NCI-H2196 treated with DMSO at 0.1 percent for 48 hours (cell line): ENCODE results near the gene PCBD1.
"Not testable (repeated sequence)": the region's sequence is repeated elsewhere in the genome, so short reads cannot be mapped to it uniquely, and the experiment has no call there.

ENCODE experiments used
- DNase-seq: peaks from one replicate; lab custom pipeline; 2025; ENCODE audit not compliant: unreplicated experiment; lab: John Stamatoyannopoulos, UW

Gene PCBD1

GRCh38 chr10:70866424-70866823 lies 21.9 kb downstream of the PCBD1 start:
- no peak for DNase-seq

GRCh38 chr10:70864935-70865334 lies 23.4 kb downstream of the PCBD1 start:
- DNase-seq: no peak

- no peak for DNase-seq
These were observed 24.8 kb downstream of the PCBD1 start for GRCh38 chr10:70863470-70864160.

- DNase-seq: not testable (repeated sequence)
These were observed 26.7 kb downstream of the PCBD1 start for GRCh38 chr10:70861495-70862197.

- no peak for DNase-seq
These were observed 29.6 kb downstream of the PCBD1 start for GRCh38 chr10:70858759-70859158.

GRCh38 chr10:70856454-70856853 lies 31.9 kb downstream of the PCBD1 start:
- DNase-seq: no peak

GRCh38 chr10:70853457-70853856 lies 34.9 kb downstream of the PCBD1 start:
- no peak for DNase-seq

- DNase-seq: no peak
These were observed 35.3 kb downstream of the PCBD1 start for GRCh38 chr10:70853038-70853437.

- no peak for DNase-seq
These were observed 36.5 kb downstream of the PCBD1 start for GRCh38 chr10:70851597-70852475.

- DNase-seq: no peak
These were observed 38.3 kb downstream of the PCBD1 start for GRCh38 chr10:70850097-70850496.

GRCh38 chr10:70849582-70850016 lies 38.8 kb downstream of the PCBD1 start:
- no peak for DNase-seq

GRCh38 chr10:70847659-70848360 lies 40.6 kb downstream of the PCBD1 start:
- DNase-seq: no peak

- no peak for DNase-seq
These were observed 41.6 kb downstream of the PCBD1 start for GRCh38 chr10:70846795-70847194.

- DNase-seq: no peak
These were observed 42.5 kb downstream of the PCBD1 start for GRCh38 chr10:70845816-70846215.

GRCh38 chr10:70845256-70845655 lies 43.1 kb downstream of the PCBD1 start:
- no peak for DNase-seq

GRCh38 chr10:70843776-70844489 lies 44.4 kb downstream of the PCBD1 start:
- DNase-seq: no peak

- DNase-seq: no peak
These were observed 45.0 kb downstream of the PCBD1 start for GRCh38 chr10:70843333-70843732.

- no peak for DNase-seq
These were observed 47.5 kb downstream of the PCBD1 start for GRCh38 chr10:70840836-70841235.

GRCh38 chr10:70838270-70838805 lies 50.0 kb downstream of the PCBD1 start:
- no peak for DNase-seq

GRCh38 chr10:70837660-70838059 lies 50.7 kb downstream of the PCBD1 start:
- DNase-seq: no peak
